CD8-positive, alpha-beta memory T cell (primary cell): Measurements from ENCODE around the gene HMMR. TPM values are rescaled to one million over a fixed set of nuclear protein-coding genes. Genes with fewer than 3 reads are reported as not detected.

Experiments used
- CTCF ChIA-PET: fragments of 350-600 bp; sonication (Branson Sonifier 250); formaldehyde crosslinking; loops from one replicate; lab custom pipeline; 2021; ENCODE audit warnings: antibody characterized with exemption; lab: Charles Lee
- POLR2A ChIA-PET: fragments of 350-600 bp; sonication (Branson Sonifier 250); formaldehyde crosslinking; loops from one replicate; lab custom pipeline; 2021; ENCODE audit warnings: antibody characterized with exemption; lab: Charles Lee
- DNase-seq, 5 donors: peaks; one replicate each; pipeline versions ENCODE4 v3.0.0 to v3.0.0-alpha.2; 2020 to 2022; ENCODE audit warnings: mixed read lengths in 1 of 5
- H3K27ac ChIP-seq: one replicate; pipeline ENCODE4 v1.7.0; 2013; ENCODE audit warnings: low read depth, mild to moderate bottlenecking, low read length, moderate library complexity
- H3K27me3 ChIP-seq: 2 replicates; pipeline ENCODE4 v1.7.0; 2013; ENCODE audit warnings: low read length, mild to moderate bottlenecking; ENCODE audit not compliant: insufficient read depth, poor library complexity, severe bottlenecking
- H3K36me3 ChIP-seq: 2 replicates; pipeline ENCODE4 v1.7.0; 2013; ENCODE audit warnings: mild to moderate bottlenecking, low read length, moderate library complexity; ENCODE audit not compliant: insufficient read depth
- H3K4me1 ChIP-seq: 2 replicates; pipeline ENCODE4 v1.7.0; 2013; ENCODE audit warnings: mild to moderate bottlenecking, low read length, moderate library complexity; ENCODE audit not compliant: insufficient read depth
- H3K4me3 ChIP-seq: 2 replicates; pipeline ENCODE4 v1.7.0; 2013; ENCODE audit warnings: mild to moderate bottlenecking, low read length
- H3K9me3 ChIP-seq: 2 replicates; pipeline ENCODE4 v1.7.0; 2013; ENCODE audit warnings: mild to moderate bottlenecking, low read length
- H3K27ac Mint-ChIP-seq, 8 donors: one replicate each; pipeline ENCODE4 v1.8.0; 2020 to 2021; ENCODE audit warnings: mixed read lengths in 8 of 8, mild to moderate bottlenecking in 6 of 8, inconsistent platforms in 3 of 8, moderate library complexity in 3 of 8
- H3K27me3 Mint-ChIP-seq, 2 donors: one replicate each; pipeline ENCODE4 v1.8.0; 2020 to 2021; ENCODE audit warnings: mixed read lengths in 2 of 2, mild to moderate bottlenecking in 1 of 2, moderate library complexity in 1 of 2
- H3K36me3 Mint-ChIP-seq, 3 donors: one replicate each; pipeline ENCODE4 v1.8.0; 2020 to 2021; ENCODE audit warnings: mixed read lengths in 3 of 3, inconsistent platforms in 1 of 3, mild to moderate bottlenecking in 1 of 3
- H3K4me1 Mint-ChIP-seq, 3 donors: one replicate each; pipeline ENCODE4 v1.8.0; 2020 to 2021; ENCODE audit warnings: mixed read lengths in 3 of 3, inconsistent platforms in 1 of 3, mild to moderate bottlenecking in 1 of 3
- H3K4me3 Mint-ChIP-seq, 7 donors: one replicate each; pipeline ENCODE4 v1.8.0; 2020 to 2021; ENCODE audit warnings: mixed read lengths in 7 of 7, mild to moderate bottlenecking in 6 of 7, moderate library complexity in 4 of 7, inconsistent platforms in 2 of 7
- H3K9me3 Mint-ChIP-seq, 5 donors: one replicate each; pipeline ENCODE4 v1.8.0; 2020 to 2022; ENCODE audit warnings: mixed read lengths in 5 of 5, mild to moderate bottlenecking in 3 of 5, moderate library complexity in 2 of 5, inconsistent platforms in 1 of 5
- polyA plus RNA-seq: library from polyadenylated mRNA; unstranded; fragments of 300-500 nt; fragmentation: Illumina TruSeq; gene quantifications from one replicate; pipeline ENCODE4 v1.2.3, GENCODE V29; 2021
- total RNA-seq, 2 experiments: library from RNA; stranded (reverse); gene quantifications; one replicate each; pipeline ENCODE4 v1.2.3, GENCODE V29; 2021

HMMR gene
- total and polyA plus RNA-seq, 3 experiments from 2014 or later, result 0.18 to 43.8 (median 40.6) TPM

- H3K4me3 ChIP-seq, result peak overlapping the region; percentile 99
- peaks cover 43 to 68% (median 67%) of the 10 kb centered on the region in 3 donors for H3K4me1 Mint-ChIP-seq
Observed at GRCh38 chr5:163458778-163459385, 1.6 kb upstream of the HMMR start.

GRCh38 chr5:163459462-163459818 is 992 bp upstream of the HMMR start:
- H3K4me1 Mint-ChIP-seq, result peaks cover 43 to 68% (median 67%) of the 10 kb centered on the region in 3 donors

More at GRCh38 chr5:163458778-163459385, 1.6 kb upstream of the HMMR start:
- H3K27ac ChIP-seq, result peak overlapping the region; percentile 98
- no peak for DNase-seq
- no peaks in the 10 kb centered on the region for H3K27me3 ChIP-seq
- peaks cover 30% of the 10 kb centered on the region for H3K4me1 ChIP-seq
- peak overlapping the region; percentile 96 to 100 (median 99) for H3K27ac Mint-ChIP-seq
- no peaks in the 10 kb centered on the region for H3K9me3 ChIP-seq
- peaks cover 4 to 36% (median 8%) of the 10 kb centered on the region in 3 donors for H3K36me3 Mint-ChIP-seq
- peaks cover 4% of the 10 kb centered on the region for H3K36me3 ChIP-seq
- CTCF ChIA-PET, result interaction anchor here (0.8 to 4.2 kb wide), 12 partner anchors 15 to 57 kb away, joined by 3 to 25 read pairs (median 6); partner anchors contain the start of genes CCNG1 and MAT2B
- H3K4me3 Mint-ChIP-seq, result peak overlapping the region; percentile 92 to 98 (median 96)
- H3K27me3 Mint-ChIP-seq, result peaks cover 0 to 5% of the 10 kb centered on the region in 2 donors
- POLR2A ChIA-PET, result interaction anchor here (0.6 to 5.1 kb wide), 4 partner anchors 19 to 50 kb away, joined by 3 to 101 read pairs (median 20); partner anchors contain the start of genes CCNG1 and MAT2B
- peaks cover 0 to 2% (median 0%) of the 10 kb centered on the region in 5 donors for H3K9me3 Mint-ChIP-seq

GRCh38 chr5:163459819-163460561 is 442 bp upstream of the HMMR start, which contains the start of gene NUDCD2:
Gene NUDCD2 (minus strand): TSS chr5:163460102. CDS start chr5:163460050, 52 bp downstream.
- peak within 1 kb of the TSS; percentile 96 to 100 (median 99) for H3K27ac Mint-ChIP-seq
- Histone ChIP-seq H3K27ac (peak within 1 kb of the TSS; percentile 98), H3K27me3 (no peaks in the 10 kb centered on the region), H3K4me3 (peak within 1 kb of the TSS; percentile 99), H3K9me3 (no peaks in the 10 kb centered on the region), H3K36me3 (peaks cover 3% of the 10 kb centered on the region), H3K4me1 (peaks cover 30% of the 10 kb centered on the region)
- DNase-seq, result peak; percentile 92 to 98 (median 97)
- peaks cover 4 to 28% (median 6%) of the 10 kb centered on the region in 3 donors for H3K36me3 Mint-ChIP-seq
- peaks cover 0 to 5% of the 10 kb centered on the region in 2 donors for H3K27me3 Mint-ChIP-seq
- CTCF ChIA-PET, result interaction anchor here (0.7 to 4.2 kb wide), 16 partner anchors 8 to 56 kb away, joined by 3 to 25 read pairs (median 5); partner anchors contain the start of genes CCNG1 and MAT2B
- H3K9me3 Mint-ChIP-seq, result peaks cover 0 to 2% (median 0%) of the 10 kb centered on the region in 5 donors
- peaks cover 43 to 65% (median 62%) of the 10 kb centered on the region in 3 donors for H3K4me1 Mint-ChIP-seq
- POLR2A ChIA-PET, result interaction anchor here (0.6 to 5.1 kb wide), 10 partner anchors 19 to 56 kb away, joined by 3 to 101 read pairs (median 3); partner anchors contain the start of genes CCNG1 and MAT2B
- peak within 1 kb of the TSS; percentile 92 to 98 (median 96) for H3K4me3 Mint-ChIP-seq

More at GRCh38 chr5:163459462-163459818, 992 bp upstream of the HMMR start:
- H3K27me3 ChIP-seq, result no peaks in the 10 kb centered on the region
- Mint-ChIP-seq H3K9me3 (peaks cover 0 to 2% (median 0%) of the 10 kb centered on the region in 5 donors), H3K36me3 (peaks cover 4 to 34% (median 8%) of the 10 kb centered on the region in 3 donors), H3K4me3 (peak overlapping the region; percentile 92 to 98 (median 96)), H3K27ac (peak overlapping the region; percentile 96 to 100 (median 99)), H3K27me3 (peaks cover 0 to 5% of the 10 kb centered on the region in 2 donors)
- peaks cover 30% of the 10 kb centered on the region for H3K4me1 ChIP-seq
- peak overlapping the region; percentile 99 for H3K4me3 ChIP-seq
- no peak for DNase-seq
- peak overlapping the region; percentile 98 for H3K27ac ChIP-seq
- H3K9me3 ChIP-seq, result no peaks in the 10 kb centered on the region
- H3K36me3 ChIP-seq, result peaks cover 4% of the 10 kb centered on the region
- CTCF ChIA-PET, result interaction anchor here (0.8 to 4.2 kb wide), 13 partner anchors 14 to 57 kb away, joined by 3 to 25 read pairs (median 4); partner anchors contain the start of genes CCNG1 and MAT2B
- POLR2A ChIA-PET, result interaction anchor here (0.6 to 5.1 kb wide), 7 partner anchors 18 to 53 kb away, joined by 3 to 101 read pairs (median 3); partner anchors contain the start of genes CCNG1 and MAT2B

GRCh38 chr5:163463063-163463435 is 2.6 kb downstream of the HMMR start:
- Histone ChIP-seq H3K27me3 (no peaks in the 10 kb centered on the region), H3K4me3 (no peak overlapping the region), H3K4me1 (peaks cover 30% of the 10 kb centered on the region), H3K36me3 (no peaks in the 10 kb centered on the region), H3K9me3 (no peaks in the 10 kb centered on the region), H3K27ac (peak overlapping the region; percentile 98)
- no peak for DNase-seq
- peaks cover 0 to 5% of the 10 kb centered on the region in 2 donors for H3K27me3 Mint-ChIP-seq
- ChIA-PET CTCF (interaction anchor here (1.0 to 4.2 kb wide), 2 partner anchors 39 to 42 kb away, joined by 3 to 20 read pairs; partner anchors contain the start of gene MAT2B), POLR2A (interaction anchor here (5.1 kb wide), 1 partner anchor 42 kb away, joined by 101 read pairs; the partner anchor contains the start of gene MAT2B)
- no peak overlapping the region for H3K4me3 Mint-ChIP-seq
- H3K27ac Mint-ChIP-seq, result peak overlapping the region in 5 of 8 donors; percentile 47 to 99 (median 93)
- H3K9me3 Mint-ChIP-seq, result peaks cover 0 to 2% (median 0%) of the 10 kb centered on the region in 5 donors
- H3K4me1 Mint-ChIP-seq, result peaks cover 34 to 49% (median 46%) of the 10 kb centered on the region in 3 donors
- H3K36me3 Mint-ChIP-seq, result peaks cover 0 to 10% (median 0%) of the 10 kb centered on the region in 3 donors

- Histone ChIP-seq H3K9me3 (no peaks in the 10 kb centered on the region), H3K4me1 (no peaks in the 10 kb centered on the region)
Observed at GRCh38 chr5:163467682-163468081, 7.2 kb downstream of the HMMR start.

GRCh38 chr5:163473635-163474243 is 13.3 kb downstream of the HMMR start:
- Mint-ChIP-seq H3K27ac (no peak overlapping the region), H3K4me3 (no peak overlapping the region), H3K4me1 (peaks cover 1 to 13% (median 12%) of the 10 kb centered on the region in 3 donors), H3K27me3 (no peaks in the 10 kb centered on the region), H3K36me3 (no peaks in the 10 kb centered on the region), H3K9me3 (no peaks in the 10 kb centered on the region)
- Histone ChIP-seq H3K27ac (no peak overlapping the region), H3K4me1 (no peaks in the 10 kb centered on the region), H3K36me3 (no peaks in the 10 kb centered on the region), H3K4me3 (no peak overlapping the region), H3K9me3 (no peaks in the 10 kb centered on the region), H3K27me3 (no peaks in the 10 kb centered on the region)
- ChIA-PET CTCF (interaction anchor here (0.9 to 2.6 kb wide), 5 partner anchors 8 to 29 kb away, joined by 3 to 11 read pairs (median 4); partner anchors contain the start of genes HMMR and NUDCD2), POLR2A (no interaction called here)
- peak in 1 of 5 donors; percentile 31 for DNase-seq

More at GRCh38 chr5:163467682-163468081, 7.2 kb downstream of the HMMR start:
- Mint-ChIP-seq H3K9me3 (no peaks in the 10 kb centered on the region), H3K36me3 (no peaks in the 10 kb centered on the region), H3K27me3 (no peaks in the 10 kb centered on the region), H3K4me1 (peaks cover 7 to 22% (median 22%) of the 10 kb centered on the region in 3 donors), H3K27ac (peak overlapping the region in 3 of 8 donors; percentile 29 to 64 (median 41)), H3K4me3 (peak overlapping the region in 1 of 7 donors; percentile 23)
- DNase-seq, result no peak
- CTCF ChIA-PET, result interaction anchor here (1.1 kb wide), 1 partner anchor 8 kb away, joined by 3 read pairs; the partner anchor contains the start of genes HMMR and NUDCD2
- Histone ChIP-seq H3K4me3 (no peak overlapping the region), H3K27me3 (no peaks in the 10 kb centered on the region), H3K36me3 (no peaks in the 10 kb centered on the region), H3K27ac (no peak overlapping the region)
- POLR2A ChIA-PET, result no interaction called here

GRCh38 chr5:163475411-163475810 is 15.0 kb downstream of the HMMR start:
- no peak overlapping the region for H3K4me3 ChIP-seq
- no peak for DNase-seq
- H3K9me3 ChIP-seq, result no peaks in the 10 kb centered on the region
- no peak overlapping the region for H3K27ac Mint-ChIP-seq
- H3K36me3 ChIP-seq, result no peaks in the 10 kb centered on the region
- no peaks in the 10 kb centered on the region for H3K36me3 Mint-ChIP-seq
- H3K27me3 Mint-ChIP-seq, result no peaks in the 10 kb centered on the region
- H3K9me3 Mint-ChIP-seq, result no peaks in the 10 kb centered on the region
- no peaks in the 10 kb centered on the region for H3K4me1 ChIP-seq
- H3K27ac ChIP-seq, result no peak overlapping the region
- ChIA-PET CTCF (interaction anchor here (1.3 to 1.4 kb wide), 2 partner anchors 14 to 15 kb away, joined by 3 to 4 read pairs; partner anchors contain the start of genes HMMR and NUDCD2), POLR2A (no interaction called here)
- no peak overlapping the region for H3K4me3 Mint-ChIP-seq
- H3K27me3 ChIP-seq, result no peaks in the 10 kb centered on the region
- peaks cover 1 to 21% (median 17%) of the 10 kb centered on the region in 3 donors for H3K4me1 Mint-ChIP-seq
